ENCODE data around the gene TSR1. TPM values are rescaled to one million over a fixed set of nuclear protein-coding genes. Genes with fewer than 3 reads are reported as not detected.

The TSR1 gene
- total RNA-seq, 1 experiment from 2014 or later: 63.3 TPM

GRCh38 chr17:2299136-2299535, 37.1 kb downstream of the TSR1 start:
- in situ Hi-C loops (cut with HindIII; ENCODE audit: low sequenced_read_pairs): no loop called here
- DNase-seq (ENCODE audit: low spot score): no peak

- in situ Hi-C loops (cut with HindIII; ENCODE audit: low sequenced_read_pairs): no loop called here
- no peak for DNase-seq (ENCODE audit: low spot score)
These were observed 39.2 kb downstream of the TSR1 start for GRCh38 chr17:2297023-2297422.

GRCh38 chr17:2295575-2295974, 40.7 kb downstream of the TSR1 start:
- no peak for DNase-seq (ENCODE audit: low spot score)
- in situ Hi-C loops (cut with HindIII; ENCODE audit: low sequenced_read_pairs): no loop called here

DNA sequence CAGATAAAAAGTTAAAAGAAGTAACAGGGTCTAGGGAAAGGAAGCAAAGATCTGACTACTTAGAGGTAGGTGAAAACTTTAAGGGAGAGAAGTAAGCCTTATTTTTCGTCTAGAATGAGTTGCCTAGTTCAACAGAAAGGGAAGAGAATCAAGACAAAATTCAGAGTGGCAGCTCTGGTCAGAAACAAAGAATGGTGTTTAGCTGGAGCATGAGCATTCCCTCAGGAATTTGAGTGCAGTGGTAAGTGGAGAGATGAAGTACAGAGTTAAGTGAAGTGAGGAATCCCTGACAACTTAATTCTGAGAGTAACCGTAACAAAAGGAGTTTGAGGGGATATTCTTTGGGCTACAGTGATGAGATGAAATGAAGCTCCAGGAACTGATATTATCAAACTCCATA, 44.2 kb downstream of the TSR1 start:
- in situ Hi-C loops (cut with HindIII; ENCODE audit: low sequenced_read_pairs): no loop called here

GRCh38 chr17:2289878-2290478, 46.3 kb downstream of the TSR1 start:
- DNase-seq (ENCODE audit: low spot score): no peak
- in situ Hi-C loops (cut with HindIII; ENCODE audit: low sequenced_read_pairs): no loop called here

More for the DNA sequence above, 44.2 kb downstream of the TSR1 start:
- DNase-seq (ENCODE audit: low spot score): no peak

- in situ Hi-C loops (cut with HindIII; ENCODE audit: low sequenced_read_pairs): no loop called here
- DNase-seq (ENCODE audit: low spot score): no peak
These were observed 53.0 kb downstream of the TSR1 start for GRCh38 chr17:2283302-2283701.

- peak; percentile 65 for DNase-seq (ENCODE audit: low spot score)
- in situ Hi-C loops (cut with HindIII; ENCODE audit: low sequenced_read_pairs): no loop called here
These were observed 53.9 kb downstream of the TSR1 start for GRCh38 chr17:2282297-2282873.

- in situ Hi-C loops (cut with HindIII; ENCODE audit: low sequenced_read_pairs): no loop called here
These were observed 56.5 kb downstream of the TSR1 start for GRCh38 chr17:2279707-2280106.

GRCh38 chr17:2277429-2278170, 58.7 kb downstream of the TSR1 start:
- no peak for DNase-seq (ENCODE audit: low spot score)
- in situ Hi-C loops (cut with HindIII; ENCODE audit: low sequenced_read_pairs): no loop called here

More at GRCh38 chr17:2279707-2280106, 56.5 kb downstream of the TSR1 start:
- DNase-seq (ENCODE audit: low spot score): no peak

DNA sequence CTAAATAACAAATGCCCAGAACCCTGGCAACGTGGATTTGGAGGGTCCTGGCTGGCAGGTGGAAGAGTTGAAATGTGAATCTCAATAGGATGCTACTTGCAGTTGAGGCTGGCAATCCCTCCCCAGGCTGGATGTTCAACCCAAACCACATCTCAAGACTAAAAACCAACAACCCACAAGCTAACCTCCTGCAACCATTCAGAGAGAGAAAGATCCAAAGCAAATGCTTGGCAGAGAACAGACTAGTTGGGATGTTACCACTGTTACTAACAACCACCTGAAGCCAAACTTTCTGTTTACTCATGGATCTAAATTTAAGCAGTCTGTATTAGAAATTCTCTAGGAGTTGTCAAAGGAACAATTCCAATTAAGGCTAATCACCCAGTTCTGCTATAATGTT, 60.5 kb downstream of the TSR1 start:
- in situ Hi-C loops (cut with HindIII; ENCODE audit: low sequenced_read_pairs): no loop called here
- no peak for DNase-seq (ENCODE audit: low spot score)

GRCh38 chr17:2274414-2274813, 61.8 kb downstream of the TSR1 start:
- no peak for DNase-seq (ENCODE audit: low spot score)
- in situ Hi-C loops (cut with HindIII; ENCODE audit: low sequenced_read_pairs): no loop called here

Other genes starting within 250 kb of the TSR1 start
- gene SMG6, start 32.7 kb downstream of the TSR1 start, total RNA-seq (2014; rRNA removed; shearing (Covaris generic)): 13.3 and 17.6 TPM in 2 replicates
- 15.9 and 19.7 TPM in 2 replicates for gene SRR, start 32.5 kb downstream of the TSR1 start, total RNA-seq (2014; rRNA removed; shearing (Covaris generic))
- 24.7 and 35.2 TPM in 2 replicates for gene SGSM2, start 1.0 kb upstream of the TSR1 start, total RNA-seq (2014; rRNA removed; shearing (Covaris generic))
- gene MNT, start 64.6 kb upstream of the TSR1 start, total RNA-seq (2014; rRNA removed; shearing (Covaris generic)): 2.4 and 3.2 TPM in 2 replicates
- 29.2 and 58.3 TPM in 2 replicates for gene METTL16, start 175.4 kb upstream of the TSR1 start, total RNA-seq (2014; rRNA removed; shearing (Covaris generic))